HTERT RPE-1 (cell line): ENCODE measurements around the gene ABHD6.
"Not testable (repeated sequence)": the region's sequence is repeated elsewhere in the genome, so short reads cannot be mapped to it uniquely, and the experiment has no call there.

Source experiments
- in situ Hi-C: fragments of 300-500 bp; cut with MboI; formaldehyde crosslinking; loops from 4 replicates; pipeline ENCODE4 v1.14.3; 2020; ENCODE audit warnings: low sequenced_read_pairs

The ABHD6 gene

DNA sequence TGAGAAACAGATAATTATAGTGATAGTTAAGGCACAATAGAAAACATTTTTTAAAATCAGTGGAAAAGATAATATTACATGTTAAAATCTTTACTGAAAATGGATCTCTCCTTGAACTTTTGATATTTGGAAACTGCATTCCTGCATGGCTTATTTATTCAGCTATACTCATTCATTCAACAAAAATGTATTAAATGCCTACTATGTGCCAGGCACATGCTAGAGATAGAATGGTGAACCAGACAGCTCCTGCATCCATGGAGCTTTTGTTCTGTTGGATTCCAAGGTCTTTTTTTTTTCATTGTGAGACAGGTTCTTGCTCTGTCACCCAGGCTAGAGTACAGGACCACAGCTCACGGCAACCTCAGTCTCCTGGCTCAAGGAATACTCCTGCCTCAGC, 99.6 kb downstream of the ABHD6 start:
- in situ Hi-C loops = no loop called here

GRCh38 chr3:58339146-58339545, 101.6 kb downstream of the ABHD6 start:
- in situ Hi-C loops = not testable (repeated sequence)

- in situ Hi-C loops = no loop called here
Measured at GRCh38 chr3:58340594-58341244, 103.1 kb downstream of the ABHD6 start.

- in situ Hi-C loops = no loop called here
Measured at GRCh38 chr3:58341376-58341775, 103.8 kb downstream of the ABHD6 start.

- in situ Hi-C loops = no loop called here
Measured at GRCh38 chr3:58342676-58343075, 105.1 kb downstream of the ABHD6 start.
